ENCODE measurements around the gene CSKMT.

GRCh38 chr11:62705413-62705812, 40.3 kb downstream of the CSKMT start:
- TF ChIP-seq, protein P1, sequence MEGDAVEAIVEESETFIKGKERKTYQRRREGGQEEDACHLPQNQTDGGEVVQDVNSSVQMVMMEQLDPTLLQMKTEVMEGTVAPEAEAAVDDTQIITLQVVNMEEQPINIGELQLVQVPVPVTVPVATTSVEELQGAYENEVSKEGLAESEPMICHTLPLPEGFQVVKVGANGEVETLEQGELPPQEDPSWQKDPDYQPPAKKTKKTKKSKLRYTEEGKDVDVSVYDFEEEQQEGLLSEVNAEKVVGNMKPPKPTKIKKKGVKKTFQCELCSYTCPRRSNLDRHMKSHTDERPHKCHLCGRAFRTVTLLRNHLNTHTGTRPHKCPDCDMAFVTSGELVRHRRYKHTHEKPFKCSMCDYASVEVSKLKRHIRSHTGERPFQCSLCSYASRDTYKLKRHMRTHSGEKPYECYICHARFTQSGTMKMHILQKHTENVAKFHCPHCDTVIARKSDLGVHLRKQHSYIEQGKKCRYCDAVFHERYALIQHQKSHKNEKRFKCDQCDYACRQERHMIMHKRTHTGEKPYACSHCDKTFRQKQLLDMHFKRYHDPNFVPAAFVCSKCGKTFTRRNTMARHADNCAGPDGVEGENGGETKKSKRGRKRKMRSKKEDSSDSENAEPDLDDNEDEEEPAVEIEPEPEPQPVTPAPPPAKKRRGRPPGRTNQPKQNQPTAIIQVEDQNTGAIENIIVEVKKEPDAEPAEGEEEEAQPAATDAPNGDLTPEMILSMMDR (conservative IDR thresholded peaks at IDR 0.05 in 1 of 2, IDR thresholded peaks at IDR 0.05 in 1 of 2; ENCODE audit: extremely low read depth in 1 of 2, insufficient read depth in 1 of 2, low read depth in 1 of 2, low read length in 2 of 2): peak; percentile 10 to 28
- no peak for TF ChIP-seq EZH2 (IDR thresholded peaks at IDR 0.05; ENCODE audit: borderline replicate concordance, low read length)

All from mammary epithelial cell (primary cell).